ENCODE results near the gene SPACDR. TPM values are rescaled to one million over a fixed set of nuclear protein-coding genes. Genes with fewer than 3 reads are reported as not detected.

The SPACDR gene
- total RNA-seq, 1 donor from 2014 or later, result 2.8 TPM

DNA sequence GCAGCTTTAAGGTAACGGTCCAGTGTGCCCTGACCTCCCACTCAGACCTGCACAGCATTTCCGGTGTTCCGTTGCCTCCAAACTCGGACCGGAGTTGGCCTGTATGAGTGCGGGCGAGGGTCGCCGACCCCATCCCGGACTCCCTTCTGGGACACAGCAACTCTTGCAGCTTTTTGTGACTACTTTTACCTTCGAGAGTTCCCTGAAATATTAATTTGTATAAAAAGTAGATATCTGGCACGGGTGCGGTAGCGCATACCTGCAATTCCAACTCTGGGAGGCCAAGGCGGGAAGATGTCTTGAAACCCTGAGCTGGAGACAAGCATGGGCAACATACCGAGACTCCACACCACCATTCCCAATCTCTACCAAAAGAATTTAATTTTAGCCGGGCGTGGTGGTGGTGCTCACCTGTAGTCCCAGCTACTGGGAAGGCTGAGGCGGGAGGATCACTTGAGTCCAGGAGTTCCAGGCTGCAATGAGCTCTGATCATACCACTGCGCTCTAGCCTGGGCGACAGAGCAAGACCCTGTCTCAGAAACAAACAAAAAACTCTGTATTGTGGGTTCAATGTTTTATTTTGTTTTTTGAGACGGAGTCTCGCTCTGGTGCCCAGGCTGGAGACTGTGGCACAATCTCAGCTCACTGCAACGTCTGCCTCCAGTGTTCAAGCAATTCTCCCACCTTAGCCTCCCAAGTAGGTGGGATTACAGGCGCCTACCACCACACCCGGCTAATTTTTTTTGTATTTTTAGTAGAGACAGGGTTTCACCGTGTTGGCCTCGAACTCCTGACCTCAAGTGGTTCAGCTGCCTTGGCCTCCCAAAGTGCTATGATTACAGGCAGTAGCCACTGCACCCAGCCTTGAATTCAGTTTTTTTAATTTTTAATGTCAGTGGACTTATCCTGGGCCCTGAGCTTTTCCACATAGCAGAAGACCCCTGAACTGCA lies 26.6 kb downstream of the SPACDR start:
- Mint-ChIP-seq H3K27me3 (no peaks in the 10 kb centered on the region), H3K4me1 (ENCODE audit: unreplicated experiment) (peaks cover 19% of the 10 kb centered on the region), H3K36me3 (peaks cover 18% of the 10 kb centered on the region), H3K4me3 (peak overlapping the region; percentile 20), H3K27ac (no peak overlapping the region), H3K9me3 (no peaks in the 10 kb centered on the region)
- no peak for DNase-seq (ENCODE audit: extremely low spot score, unreplicated experiment)
- no peak for TF ChIP-seq CTCF (conservative IDR thresholded peaks at IDR 0.05)

GRCh38 chr7:100435401-100436304 lies 28.4 kb downstream of the SPACDR start:
- peaks cover 30% of the 10 kb centered on the region for H3K4me1 Mint-ChIP-seq (ENCODE audit: unreplicated experiment)
- no peaks in the 10 kb centered on the region for H3K27me3 Mint-ChIP-seq
- DNase-seq (ENCODE audit: extremely low spot score, unreplicated experiment), result no peak
- no peak for TF ChIP-seq CTCF (conservative IDR thresholded peaks at IDR 0.05)
- peak overlapping the region; percentile 98 for H3K4me3 Mint-ChIP-seq
- H3K27ac Mint-ChIP-seq, result peak overlapping the region; percentile 99
- H3K36me3 Mint-ChIP-seq, result peaks cover 20% of the 10 kb centered on the region
- H3K9me3 Mint-ChIP-seq, result no peaks in the 10 kb centered on the region

GRCh38 chr7:100434297-100435144 lies 29.5 kb downstream of the SPACDR start:
- TF ChIP-seq CTCF (conservative IDR thresholded peaks at IDR 0.05), result no peak
- no peak for DNase-seq (ENCODE audit: extremely low spot score, unreplicated experiment)
- H3K27ac Mint-ChIP-seq, result peak overlapping the region; percentile 93
- no peaks in the 10 kb centered on the region for H3K9me3 Mint-ChIP-seq
- H3K4me3 Mint-ChIP-seq, result peak overlapping the region; percentile 90
- H3K36me3 Mint-ChIP-seq, result peaks cover 22% of the 10 kb centered on the region
- H3K27me3 Mint-ChIP-seq, result peaks cover 2% of the 10 kb centered on the region
- H3K4me1 Mint-ChIP-seq (ENCODE audit: unreplicated experiment), result peaks cover 31% of the 10 kb centered on the region

GRCh38 chr7:100433592-100434296 lies 30.3 kb downstream of the SPACDR start:
- H3K27ac Mint-ChIP-seq, result peak overlapping the region; percentile 93
- H3K9me3 Mint-ChIP-seq, result no peaks in the 10 kb centered on the region
- H3K4me3 Mint-ChIP-seq, result peak overlapping the region; percentile 90
- H3K36me3 Mint-ChIP-seq, result peaks cover 26% of the 10 kb centered on the region
- TF ChIP-seq CTCF (conservative IDR thresholded peaks at IDR 0.05), result no peak
- H3K4me1 Mint-ChIP-seq (ENCODE audit: unreplicated experiment), result peaks cover 35% of the 10 kb centered on the region
- no peak for DNase-seq (ENCODE audit: extremely low spot score, unreplicated experiment)
- peaks cover 9% of the 10 kb centered on the region for H3K27me3 Mint-ChIP-seq

All from type B pancreatic cell (in vitro differentiated cells).